GM12891 (cell line): ENCODE data around the gene IGFBP6.

ENCODE experiments used
- POLR2A ChIP-seq: IDR thresholded peaks from 2 replicates; pipeline ENCODE4 v1.6.1; 2011; ENCODE audit warnings: low read depth, low read length, control low read depth
- POLR2AphosphoS5 ChIP-seq: IDR thresholded peaks from 2 replicates; pipeline ENCODE4 v1.6.1; 2011; ENCODE audit warnings: low read depth, low read length, control low read depth
- POU2F2 ChIP-seq: IDR thresholded peaks from 2 replicates; pipeline ENCODE4 v1.6.1; 2011; ENCODE audit warnings: low read depth, mild to moderate bottlenecking, control low read depth, low read length, moderate library complexity
- SPI1 ChIP-seq: IDR thresholded peaks from 2 replicates; pipeline ENCODE4 v1.6.1; 2011; ENCODE audit warnings: low read depth, low read length, control low read depth
- TAF1 ChIP-seq: IDR thresholded peaks from 2 replicates; pipeline ENCODE4 v1.6.1; 2011; ENCODE audit warnings: low read depth, low read length, control low read depth

- TF ChIP-seq POLR2A (no peak), TAF1 (no peak), POLR2AphosphoS5 (no peak), SPI1 (no peak), POU2F2 (no peak)
Measured at GRCh38 chr12:53060721-53061276, 36.7 kb upstream of the IGFBP6 start.
